Measurements from ENCODE around the gene NEK4.

Gene NEK4

DNA sequence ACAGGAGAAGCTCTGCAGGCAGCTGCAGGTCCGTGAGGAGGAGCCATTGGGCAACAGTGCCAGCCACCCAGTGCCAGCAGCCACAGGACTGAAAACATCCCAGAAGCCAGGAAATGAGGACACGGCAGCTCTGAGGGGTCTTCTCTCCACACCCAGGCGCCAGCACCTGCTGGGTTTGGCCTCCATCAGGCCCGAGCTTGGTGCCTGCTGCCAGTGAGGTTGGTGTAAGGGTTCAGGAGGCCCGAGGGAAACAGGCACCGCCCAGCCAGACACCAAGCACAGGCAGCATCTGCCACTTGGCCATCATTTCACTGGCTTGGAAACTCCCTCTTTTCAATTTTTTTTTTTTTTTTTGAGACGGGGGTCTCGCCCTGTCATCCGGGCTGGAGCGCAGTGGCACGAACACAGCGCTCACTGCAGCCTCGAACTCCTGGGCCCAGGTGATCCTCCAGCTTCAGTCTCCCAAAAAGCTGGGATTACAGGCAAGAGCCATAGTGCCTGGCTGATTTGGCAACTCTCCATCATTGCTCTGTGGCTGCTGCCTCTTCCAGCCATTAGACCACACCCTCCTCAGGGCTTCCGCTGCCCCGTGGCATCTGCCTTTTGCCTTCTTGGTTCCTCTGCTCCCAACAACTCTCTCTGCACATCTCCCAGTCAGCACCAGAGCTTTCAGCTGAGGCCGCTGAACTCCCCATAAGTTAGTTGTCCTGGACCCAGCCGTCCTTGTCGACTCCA lies 22.4 kb upstream of the NEK4 start:
- DNase-seq, result no peak

DNA sequence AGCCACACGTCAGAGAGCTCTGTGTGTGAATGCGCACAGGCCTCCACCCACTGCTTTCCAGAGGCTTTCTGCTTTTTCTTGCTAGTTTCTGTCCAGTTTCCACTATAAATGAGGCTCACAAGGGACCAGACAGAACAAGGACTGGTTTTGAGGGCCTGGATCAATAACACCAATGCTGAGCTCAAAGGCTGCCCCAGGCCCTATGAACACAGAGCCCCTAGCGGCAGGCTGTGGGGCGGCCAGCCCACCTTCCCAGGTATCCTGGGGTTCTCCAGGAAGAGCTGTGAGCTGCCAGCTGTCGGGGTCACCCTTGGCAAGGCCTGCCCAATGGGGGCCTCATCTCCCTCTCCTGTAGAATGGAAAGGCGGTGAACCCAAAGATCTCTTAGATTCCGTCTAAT lies 21.7 kb upstream of the NEK4 start:
- DNase-seq, result no peak

DNA sequence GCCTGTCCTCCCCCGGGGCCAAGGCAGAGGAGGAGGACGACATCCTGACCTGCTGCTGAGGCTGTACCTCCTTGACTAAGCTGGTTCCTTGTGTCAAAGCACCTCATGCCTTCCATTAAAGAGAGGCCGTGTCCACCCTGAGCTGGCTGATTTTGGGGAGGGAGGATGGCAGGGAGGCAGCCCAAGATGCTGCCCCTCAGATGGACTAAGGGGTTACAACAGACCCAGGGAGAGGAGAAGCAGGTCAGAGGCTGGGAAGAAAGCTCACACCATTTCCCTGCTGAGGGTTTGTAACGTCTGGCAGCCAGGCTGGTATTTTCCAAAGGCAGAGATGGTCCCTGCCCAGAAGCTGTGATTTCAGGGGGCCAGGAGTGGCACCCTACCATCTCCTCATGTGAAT lies 21.2 kb upstream of the NEK4 start:
- no peak for DNase-seq

DNA sequence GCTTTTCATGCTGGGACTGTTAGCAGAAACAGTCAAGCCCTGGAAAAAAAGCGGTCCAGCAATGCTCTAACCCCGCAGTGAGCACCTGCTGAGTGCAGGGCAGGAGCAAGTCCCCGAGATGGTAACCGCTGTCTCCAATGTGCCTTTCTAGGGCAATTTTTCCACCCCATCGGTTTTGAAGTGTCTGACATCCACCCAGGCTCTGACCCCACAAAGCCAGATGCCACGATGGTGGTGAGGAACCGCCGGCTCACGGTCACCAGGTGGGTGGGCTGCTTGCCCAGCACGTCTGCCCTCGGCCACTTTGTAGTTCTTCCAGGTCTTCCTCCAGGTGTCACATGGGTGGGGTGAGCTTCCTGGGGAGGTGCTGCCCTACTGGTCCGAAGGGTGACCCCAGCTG lies 20.6 kb upstream of the NEK4 start:
- DNase-seq, result no peak

DNA sequence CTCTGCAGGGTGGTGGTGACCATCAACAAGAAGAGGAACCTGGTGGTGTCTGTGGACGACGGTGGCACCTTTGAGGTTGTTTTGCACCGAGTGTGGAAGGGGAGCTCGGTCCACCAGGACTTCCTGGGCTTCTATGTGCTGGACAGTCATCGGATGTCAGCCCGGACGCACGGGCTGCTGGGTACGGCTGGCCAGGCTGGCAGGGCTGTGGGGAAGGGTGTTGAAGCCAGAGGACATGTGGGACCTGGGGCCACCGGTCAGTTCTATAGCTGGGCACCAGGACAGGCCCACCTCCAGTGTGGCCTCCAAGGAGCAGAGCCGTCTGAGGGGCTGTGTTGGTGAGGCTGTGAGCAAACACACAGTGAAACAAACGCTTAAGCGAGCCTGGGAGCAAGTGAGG lies 20.0 kb upstream of the NEK4 start:
- DNase-seq, result no peak

DNA sequence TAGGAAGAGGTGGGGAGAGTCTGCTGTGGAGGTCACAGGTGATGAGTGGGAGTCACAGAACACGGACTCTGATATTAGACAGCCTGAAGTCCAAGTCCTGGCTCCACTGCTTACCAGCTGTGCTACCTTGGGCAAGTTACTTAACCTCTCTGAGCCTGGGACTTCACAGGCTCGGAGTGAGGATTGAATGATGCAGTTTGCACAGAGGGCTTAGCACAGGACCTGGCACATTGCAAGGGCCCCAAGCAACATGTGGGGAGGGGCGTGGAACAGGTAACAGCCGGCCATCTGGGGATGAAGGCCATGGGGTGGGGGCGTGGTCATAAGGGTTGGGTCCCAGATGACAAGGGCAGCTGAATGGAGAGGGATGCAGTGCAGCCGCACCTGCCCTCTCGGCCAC lies 19.6 kb upstream of the NEK4 start:
- no peak for DNase-seq

DNA sequence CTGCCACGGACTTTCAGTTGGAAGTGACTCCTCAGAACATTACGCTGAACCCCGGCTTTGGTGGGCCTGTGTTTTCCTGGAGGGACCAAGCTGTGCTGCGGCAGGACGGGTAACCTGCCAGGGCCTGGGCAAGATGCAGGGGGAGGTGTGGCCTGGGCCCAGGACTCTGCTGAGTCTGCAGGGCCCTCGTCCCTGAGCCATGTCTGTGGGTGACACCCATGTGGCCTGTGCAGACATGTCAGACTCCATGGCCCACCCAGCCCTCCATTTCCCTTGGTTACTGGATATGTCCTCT lies 19.0 kb upstream of the NEK4 start:
- no peak for DNase-seq

DNA sequence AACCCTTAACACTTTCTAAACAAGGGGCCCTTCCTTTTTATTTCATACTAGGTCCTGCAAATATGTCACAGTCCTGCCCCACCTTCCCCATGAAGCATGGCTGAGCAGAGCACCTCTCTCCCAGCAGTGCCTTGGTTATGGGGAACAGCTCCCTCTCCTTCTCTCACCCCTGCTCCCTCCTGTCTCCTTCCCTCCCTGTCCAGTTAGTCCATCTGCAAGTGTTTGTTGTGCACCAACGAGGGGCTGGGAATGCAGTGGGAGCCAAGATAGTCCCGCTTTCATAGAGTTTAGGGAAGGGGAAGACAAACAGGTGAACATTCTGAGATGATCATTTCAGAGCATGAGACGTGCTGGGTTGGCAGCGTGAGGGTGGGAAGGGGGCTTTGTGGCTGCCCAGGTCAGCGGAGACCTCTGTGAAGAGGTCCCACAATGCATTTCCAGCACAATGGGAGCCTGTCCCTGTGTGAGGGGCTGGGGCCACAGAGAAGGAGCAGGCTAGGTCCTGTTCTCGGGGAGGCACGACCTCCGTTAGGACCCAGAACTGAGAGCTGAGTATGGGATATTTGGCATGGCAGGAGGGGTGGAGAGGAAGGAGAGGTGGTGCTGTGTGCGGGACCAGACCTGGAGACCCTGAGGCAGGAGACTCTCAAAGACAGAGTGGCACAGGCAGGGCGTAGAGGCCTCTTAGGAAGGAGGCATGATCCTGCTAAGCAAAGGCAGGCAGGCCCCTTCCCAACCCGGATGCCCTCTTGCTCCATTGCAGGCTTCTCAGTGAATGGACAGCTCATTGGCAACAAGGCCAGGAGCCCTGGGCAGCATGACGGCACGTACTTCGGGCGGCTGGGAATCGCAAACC lies 18.4 kb upstream of the NEK4 start:
- no peak for DNase-seq

DNA sequence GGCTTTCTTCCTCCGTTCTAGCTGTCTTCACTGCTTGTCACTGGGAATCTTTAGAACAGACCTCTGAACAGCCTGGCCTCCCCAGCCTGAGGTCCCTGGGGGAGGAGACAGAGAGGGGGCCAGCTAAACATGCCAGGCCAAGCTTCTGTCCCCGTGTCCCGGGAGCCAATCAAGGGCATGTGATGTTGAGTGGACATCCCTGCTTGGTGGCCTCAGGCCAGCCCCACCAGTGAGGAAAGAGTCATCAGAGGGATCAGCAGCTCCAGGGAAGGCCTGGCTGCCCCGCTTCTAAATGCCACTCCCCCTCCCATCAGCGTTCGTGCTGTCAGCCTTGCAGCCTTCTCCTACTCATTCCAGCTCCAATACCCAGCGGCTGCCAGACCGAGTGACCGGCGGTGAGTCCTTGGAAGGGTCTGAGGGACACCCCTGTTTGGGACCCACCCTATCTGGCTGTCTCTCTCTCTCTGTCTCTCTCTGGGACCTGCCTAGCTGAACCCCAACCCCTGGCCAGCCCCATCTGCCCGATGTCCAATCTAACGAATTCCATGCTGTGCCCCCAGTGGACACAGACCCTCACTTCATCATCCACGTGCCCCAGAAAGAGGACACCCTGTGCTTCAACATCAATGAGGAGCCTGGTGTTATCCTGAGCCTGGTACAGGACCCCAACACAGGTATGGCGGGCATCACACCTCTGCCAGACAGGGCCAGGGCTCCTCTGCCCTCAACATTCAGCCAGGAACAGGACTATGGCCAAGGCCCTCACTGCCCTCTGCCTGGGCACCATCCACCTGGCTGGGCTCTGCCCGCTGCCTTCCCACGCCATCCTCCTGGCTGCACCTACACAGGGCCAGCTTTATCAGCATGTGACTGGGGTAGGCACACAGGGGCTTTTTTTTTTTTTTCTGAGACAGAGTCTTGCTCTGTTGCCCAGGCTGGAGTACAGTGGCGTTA lies 17.2 kb upstream of the NEK4 start:
- no peak for DNase-seq

DNA sequence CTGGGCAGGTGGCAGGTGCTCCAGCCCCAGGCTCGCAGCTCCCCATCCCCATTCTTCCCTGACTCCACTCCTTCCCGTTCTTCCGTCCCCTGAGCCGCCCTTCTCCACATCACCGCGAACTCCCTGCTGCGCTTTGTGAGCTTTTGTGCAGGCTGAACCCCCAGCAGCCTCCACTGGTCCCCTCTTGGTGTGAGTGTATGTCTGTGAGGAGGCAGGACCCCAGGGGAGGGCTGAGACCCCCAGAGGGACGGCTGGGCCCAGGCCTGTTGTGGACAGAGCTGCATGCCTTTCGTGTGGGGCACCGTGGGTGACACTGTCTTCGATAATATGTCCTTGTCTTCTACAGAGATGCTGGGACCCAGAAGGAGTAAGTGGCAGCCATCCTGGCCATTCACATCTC lies 16.5 kb upstream of the NEK4 start:
- DNase-seq, result no peak

DNA sequence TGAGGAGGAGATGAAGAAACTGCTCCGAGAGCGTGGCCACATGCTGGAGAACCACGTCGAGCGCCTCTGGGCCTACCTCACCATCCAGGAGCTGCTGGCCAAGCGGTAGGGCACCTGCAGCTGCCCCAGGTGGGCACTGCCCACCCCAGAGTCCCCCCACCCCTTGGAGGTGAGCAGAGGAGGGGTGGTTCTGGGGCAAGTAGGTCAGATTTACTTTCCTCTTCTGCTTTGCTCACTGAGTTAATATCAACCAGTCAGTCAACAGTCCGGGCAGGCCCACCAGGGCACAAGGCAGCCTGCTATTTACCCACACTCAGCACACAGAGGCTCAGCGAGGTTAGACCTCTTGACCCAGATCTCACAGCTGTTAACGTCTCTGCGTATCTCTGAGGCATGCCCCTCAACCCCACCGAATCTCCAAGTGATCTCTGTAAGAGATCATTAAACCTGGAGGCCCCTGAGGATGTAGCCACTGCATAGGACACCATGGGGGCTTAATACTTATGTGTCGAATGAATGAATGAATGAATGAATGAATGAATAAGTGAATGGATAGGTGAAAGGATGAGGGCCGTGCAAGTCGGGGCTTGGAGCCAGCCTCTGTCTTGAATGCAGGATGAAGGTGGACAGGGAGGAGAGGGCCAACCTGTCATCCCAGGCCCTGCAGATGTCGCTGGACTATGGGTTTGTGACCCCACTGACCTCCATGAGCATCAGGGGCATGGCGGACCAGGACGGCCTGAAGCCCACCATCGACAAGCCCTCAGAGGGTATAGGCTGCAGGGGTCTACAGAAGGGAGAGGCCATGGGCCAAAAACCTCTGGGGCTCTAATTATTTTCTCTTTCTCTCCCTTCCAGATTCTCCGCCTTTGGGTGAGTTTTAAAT lies 15.8 kb upstream of the NEK4 start:
- DNase-seq, result no peak

DNA sequence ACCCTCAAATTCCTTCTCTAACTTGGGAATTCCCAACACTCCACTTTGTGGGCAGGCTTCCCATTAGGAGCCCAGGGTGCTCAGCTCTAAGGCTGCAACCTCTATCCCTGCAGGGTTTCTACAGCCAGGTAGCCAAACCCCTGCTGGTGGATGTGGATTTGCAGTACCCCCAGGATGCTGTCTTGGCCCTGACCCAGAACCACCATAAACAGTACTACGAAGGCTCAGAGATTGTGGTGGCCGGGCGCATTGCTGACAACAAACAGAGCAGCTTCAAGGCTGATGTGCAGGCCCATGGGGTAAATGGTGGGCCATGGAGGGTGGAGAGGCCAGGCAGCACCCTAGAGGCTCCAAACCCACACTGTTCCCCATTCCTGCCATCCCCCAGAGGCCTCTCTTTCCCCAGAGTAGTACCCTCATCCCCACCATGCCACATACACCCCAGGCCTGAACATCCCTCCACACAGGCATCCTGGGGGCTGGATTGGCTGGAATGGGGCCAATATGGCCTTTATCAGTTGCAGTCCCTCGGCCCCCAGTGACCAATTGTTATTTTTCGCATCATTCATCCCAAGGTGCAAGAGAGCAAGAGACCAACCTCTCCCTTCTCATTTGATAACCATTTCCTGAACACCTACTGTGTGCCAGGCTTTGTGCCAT lies 14.3 kb upstream of the NEK4 start:
- no peak for DNase-seq

DNA sequence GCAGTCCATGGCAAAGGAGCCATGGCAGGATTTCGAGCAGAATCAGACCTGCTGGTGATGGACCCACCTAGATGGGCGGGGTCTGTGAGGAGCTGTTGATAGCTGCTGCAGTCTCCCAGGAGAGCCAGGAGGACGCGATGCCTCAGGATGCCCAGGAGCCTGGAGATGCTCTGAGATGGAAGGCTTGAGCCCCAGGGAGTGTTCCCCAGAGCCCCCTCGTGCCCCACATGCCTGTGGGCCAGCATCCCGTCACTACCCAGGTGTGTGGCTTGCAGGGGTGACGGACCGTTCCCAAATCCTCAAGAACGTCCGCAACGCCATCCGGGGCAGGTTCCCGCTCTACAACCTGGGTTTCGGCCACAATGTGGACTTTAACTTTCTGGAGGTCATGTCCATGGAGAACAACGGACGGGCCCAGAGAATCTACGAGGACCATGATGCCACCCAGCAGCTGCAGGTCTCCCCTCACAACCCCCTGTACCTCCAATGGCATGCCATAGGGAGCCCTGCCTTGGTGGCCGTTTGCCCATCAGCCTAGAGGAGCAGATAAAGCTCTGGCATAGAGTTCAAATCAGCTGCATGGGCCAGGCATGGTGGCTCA lies 13.4 kb upstream of the NEK4 start:
- DNase-seq, result no peak

DNA sequence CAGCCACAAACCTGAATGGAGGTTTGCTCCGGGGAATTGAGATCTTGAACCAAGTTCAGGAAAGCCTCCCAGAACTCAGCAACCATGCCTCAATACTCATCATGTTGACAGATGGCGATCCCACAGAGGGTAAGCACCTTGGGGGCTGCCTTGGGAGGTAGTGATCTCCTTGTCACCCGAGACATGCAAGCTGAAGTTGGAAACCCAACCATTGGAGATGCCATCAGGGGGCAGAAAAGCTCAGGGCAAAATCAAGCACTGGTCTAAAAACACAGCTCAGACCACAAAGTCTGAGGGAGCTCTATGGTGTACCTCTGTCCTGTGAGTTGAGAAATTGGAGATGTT lies 12.4 kb upstream of the NEK4 start:
- DNase-seq, result no peak

DNA sequence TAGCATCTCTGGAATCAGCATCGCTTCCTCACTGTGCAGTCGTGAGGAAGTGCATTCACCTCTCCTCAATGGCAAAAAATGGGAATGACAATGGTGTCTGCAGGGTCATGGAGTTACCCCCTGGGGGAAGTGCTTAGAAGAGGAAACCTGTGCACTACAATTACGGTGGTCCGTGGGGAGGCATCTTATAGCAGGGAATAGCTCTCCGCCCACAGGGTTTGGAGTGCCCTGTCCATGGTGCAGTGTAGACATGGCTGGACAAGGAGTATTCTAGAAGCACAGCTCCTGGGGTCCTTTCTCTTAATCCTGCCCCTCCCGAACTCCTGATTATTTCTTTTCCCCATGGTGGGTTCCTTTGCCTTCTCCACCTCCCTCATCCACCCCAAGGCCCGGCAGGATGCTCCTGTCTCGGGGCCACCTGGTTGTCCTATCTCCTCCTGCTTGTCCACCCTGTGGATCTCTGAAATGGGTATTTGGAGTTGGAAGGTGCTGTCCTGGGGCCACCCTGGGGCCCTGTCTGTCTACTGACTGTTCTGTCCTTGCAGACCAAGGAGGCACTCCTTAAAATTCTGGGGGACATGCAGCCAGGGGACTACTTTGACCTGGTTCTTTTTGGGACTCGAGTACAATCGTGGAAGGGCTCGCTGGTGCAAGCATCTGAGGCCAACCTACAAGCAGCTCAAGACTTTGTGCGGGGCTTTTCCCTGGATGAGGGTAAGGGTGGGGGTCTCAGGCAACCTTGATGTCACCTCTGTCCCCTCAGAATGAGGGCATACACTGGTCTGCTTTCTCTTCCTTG lies 11.9 kb upstream of the NEK4 start:
- DNase-seq, result no peak

DNA sequence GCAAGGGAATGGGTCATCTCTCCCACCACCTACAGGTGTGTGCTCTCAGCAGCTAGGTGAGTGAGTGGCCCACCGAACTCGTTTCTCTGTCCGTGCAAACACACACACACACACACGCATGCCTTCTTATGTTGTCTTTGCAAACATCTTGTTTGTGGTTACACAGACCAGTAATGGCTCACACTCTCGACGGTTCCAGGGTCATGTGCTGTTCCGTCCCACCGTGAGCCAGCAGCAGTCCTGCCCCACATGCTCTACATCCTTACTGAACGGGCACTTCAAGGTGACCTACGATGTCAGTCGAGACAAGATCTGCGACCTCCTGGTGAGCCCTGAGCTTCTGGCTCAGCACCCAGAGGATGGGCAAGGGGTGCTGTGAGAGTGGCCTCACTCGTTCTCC lies 11.0 kb upstream of the NEK4 start:
- no peak for DNase-seq

DNA sequence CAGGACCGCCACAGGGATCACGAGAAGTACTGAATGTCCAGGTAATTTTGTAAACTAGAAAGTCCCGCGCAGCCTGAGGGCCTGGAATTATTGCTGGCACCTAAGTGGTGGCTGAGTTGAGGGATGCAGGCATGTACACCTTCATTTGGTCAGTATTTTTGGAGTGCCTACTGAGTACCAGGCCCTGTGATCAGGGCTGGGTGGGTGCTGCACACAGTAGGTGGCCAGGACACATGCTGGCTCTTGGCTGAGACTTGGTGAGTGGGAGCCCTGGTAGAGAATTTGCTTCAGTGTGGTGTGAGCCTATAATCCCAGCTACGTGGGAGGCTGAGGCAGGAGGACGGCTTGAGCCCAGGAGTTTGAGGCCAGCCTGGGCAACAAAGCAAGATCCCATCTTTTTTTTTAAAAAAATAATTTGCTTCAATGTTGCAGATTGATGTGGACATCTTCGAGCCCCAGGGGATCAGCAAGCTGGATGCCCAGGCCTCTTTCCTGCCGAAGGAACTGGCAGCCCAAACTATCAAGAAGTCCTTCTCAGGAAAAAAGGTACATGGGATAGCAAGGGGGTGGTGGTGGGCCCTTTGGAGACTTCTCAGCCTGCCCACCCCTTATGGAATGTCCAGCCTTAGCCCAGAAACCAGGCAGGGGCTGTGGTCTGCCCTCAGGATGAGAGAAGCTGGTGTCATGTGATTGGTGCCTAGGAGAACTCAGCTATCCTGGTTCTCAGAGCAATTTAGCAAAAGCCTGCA lies 9.3 kb upstream of the NEK4 start:
- DNase-seq, result no peak

DNA sequence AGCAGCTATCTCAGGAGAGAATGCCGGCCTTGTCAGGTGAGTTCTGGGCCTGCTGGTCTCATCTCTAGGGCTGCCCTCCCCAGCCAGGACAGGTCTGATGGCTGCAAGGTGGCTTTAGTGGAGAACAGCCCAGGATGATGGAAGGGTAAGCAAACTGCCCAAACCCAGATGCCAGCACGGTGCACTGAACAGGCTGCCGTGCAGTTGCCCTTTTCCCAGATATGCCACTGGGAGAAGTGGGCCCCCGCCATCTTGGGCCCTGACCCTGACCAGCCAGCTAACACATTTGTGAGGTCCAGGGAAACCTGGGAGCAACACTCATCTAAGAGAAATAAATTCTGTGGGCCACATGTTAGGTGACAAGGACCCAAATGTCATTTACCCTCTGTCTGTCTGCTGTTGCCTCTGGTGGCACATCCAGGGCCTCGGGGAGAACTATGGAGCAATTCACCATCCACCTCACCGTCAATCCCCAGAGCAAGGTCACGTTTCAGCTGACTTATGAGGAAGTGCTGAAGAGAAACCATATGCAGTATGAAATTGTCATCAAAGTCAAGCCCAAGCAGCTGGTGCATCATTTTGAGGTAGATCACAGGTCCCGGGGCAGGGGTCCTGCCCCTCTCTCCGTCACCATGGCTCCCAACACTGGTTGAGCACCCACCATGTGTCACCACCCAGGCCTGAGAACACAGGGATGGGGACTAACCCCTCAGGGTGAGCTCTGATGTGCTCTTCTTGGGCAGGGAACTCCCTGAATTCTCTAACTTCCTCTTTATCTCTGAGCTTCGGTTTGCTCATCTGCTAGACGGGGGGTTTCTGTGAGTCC lies 8.5 kb upstream of the NEK4 start:
- no peak for DNase-seq
